ENCODE results near the gene TREML2.

DNA sequence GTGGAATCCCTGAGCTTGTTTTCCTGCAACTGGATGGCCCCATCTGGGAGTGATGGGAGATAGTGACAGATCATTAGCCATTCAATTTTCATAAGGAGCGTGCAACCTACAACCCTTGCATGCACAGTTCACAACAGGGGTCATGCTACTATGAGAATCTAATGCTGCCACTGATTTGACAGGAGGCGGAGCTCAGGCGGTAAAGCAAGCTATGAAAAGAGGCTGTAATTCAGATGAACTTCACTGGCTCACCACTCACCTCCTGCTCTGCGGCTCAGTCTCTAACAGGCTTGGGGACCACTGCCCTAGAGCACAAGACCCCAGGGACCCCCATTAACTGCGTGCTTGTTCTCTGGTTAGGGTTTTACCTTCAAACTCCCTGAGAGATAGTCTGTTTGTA is 14.8 kb upstream of the TREML2 start:
- TF ChIP-seq, protein P1, sequence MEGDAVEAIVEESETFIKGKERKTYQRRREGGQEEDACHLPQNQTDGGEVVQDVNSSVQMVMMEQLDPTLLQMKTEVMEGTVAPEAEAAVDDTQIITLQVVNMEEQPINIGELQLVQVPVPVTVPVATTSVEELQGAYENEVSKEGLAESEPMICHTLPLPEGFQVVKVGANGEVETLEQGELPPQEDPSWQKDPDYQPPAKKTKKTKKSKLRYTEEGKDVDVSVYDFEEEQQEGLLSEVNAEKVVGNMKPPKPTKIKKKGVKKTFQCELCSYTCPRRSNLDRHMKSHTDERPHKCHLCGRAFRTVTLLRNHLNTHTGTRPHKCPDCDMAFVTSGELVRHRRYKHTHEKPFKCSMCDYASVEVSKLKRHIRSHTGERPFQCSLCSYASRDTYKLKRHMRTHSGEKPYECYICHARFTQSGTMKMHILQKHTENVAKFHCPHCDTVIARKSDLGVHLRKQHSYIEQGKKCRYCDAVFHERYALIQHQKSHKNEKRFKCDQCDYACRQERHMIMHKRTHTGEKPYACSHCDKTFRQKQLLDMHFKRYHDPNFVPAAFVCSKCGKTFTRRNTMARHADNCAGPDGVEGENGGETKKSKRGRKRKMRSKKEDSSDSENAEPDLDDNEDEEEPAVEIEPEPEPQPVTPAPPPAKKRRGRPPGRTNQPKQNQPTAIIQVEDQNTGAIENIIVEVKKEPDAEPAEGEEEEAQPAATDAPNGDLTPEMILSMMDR (IDR thresholded peaks at IDR 0.05): no peak
- TF ChIP-seq POLR2AphosphoS5 (IDR thresholded peaks at IDR 0.05) (no peak), POLR2A (IDR thresholded peaks at IDR 0.05; ENCODE audit: low read depth) (no peak), EP300 (IDR thresholded peaks at IDR 0.05) (no peak)
